ENCODE measurements around the gene EPHA6.
"Not testable (repeated sequence)": the region's sequence is repeated elsewhere in the genome, so short reads cannot be mapped to it uniquely, and the experiment has no call there.

EPHA6 gene

GRCh38 chr3:96931119-96931862, 116.9 kb downstream of the EPHA6 start:
- DNase-seq: no peak

- not testable (repeated sequence) for DNase-seq
Measured at GRCh38 chr3:96942131-96942530, 127.7 kb downstream of the EPHA6 start.

GRCh38 chr3:96958856-96959255, 144.5 kb downstream of the EPHA6 start:
- no peak for DNase-seq

- DNase-seq: no peak
Measured at GRCh38 chr3:96959474-96959873, 145.1 kb downstream of the EPHA6 start.

- no peak for DNase-seq
Measured at GRCh38 chr3:96959901-96960641, 145.7 kb downstream of the EPHA6 start.

GRCh38 chr3:96960661-96961330, 146.4 kb downstream of the EPHA6 start:
- DNase-seq: no peak

GRCh38 chr3:96961576-96961975, 147.2 kb downstream of the EPHA6 start:
- no peak for DNase-seq

- no peak for DNase-seq
Measured at GRCh38 chr3:96966181-96966929, 152.0 kb downstream of the EPHA6 start.

GRCh38 chr3:96970211-96970610, 155.8 kb downstream of the EPHA6 start:
- DNase-seq: no peak

GRCh38 chr3:96977671-96978070, 163.3 kb downstream of the EPHA6 start:
- DNase-seq: no peak

GRCh38 chr3:96983716-96984115, 169.3 kb downstream of the EPHA6 start:
- not testable (repeated sequence) for DNase-seq

GRCh38 chr3:96986241-96986640, 171.8 kb downstream of the EPHA6 start:
- no peak for DNase-seq

GRCh38 chr3:96991231-96991630, 176.8 kb downstream of the EPHA6 start:
- DNase-seq: no peak

GRCh38 chr3:96991800-96992365, 177.5 kb downstream of the EPHA6 start:
- no peak for DNase-seq

GRCh38 chr3:96994988-96995387, 180.6 kb downstream of the EPHA6 start:
- DNase-seq: no peak

- no peak for DNase-seq
Measured at GRCh38 chr3:96996009-96996408, 181.6 kb downstream of the EPHA6 start.

- no peak for DNase-seq
Measured at GRCh38 chr3:97001611-97002010, 187.2 kb downstream of the EPHA6 start.

GRCh38 chr3:97009427-97010019, 195.1 kb downstream of the EPHA6 start:
- no peak for DNase-seq

GRCh38 chr3:97010881-97011657, 196.7 kb downstream of the EPHA6 start:
- DNase-seq: no peak

- DNase-seq: no peak
Measured at GRCh38 chr3:97021778-97022177, 207.4 kb downstream of the EPHA6 start.

GRCh38 chr3:97025612-97026011, 211.2 kb downstream of the EPHA6 start:
- DNase-seq: not testable (repeated sequence)

All from EL (cell line).